GM20431 (cell line): ENCODE results near the gene TMCC2.
"Not testable (repeated sequence)": the region's sequence is repeated elsewhere in the genome, so short reads cannot be mapped to it uniquely, and the experiment has no call there.

ENCODE experiments used
- in situ Hi-C: fragments of 300-500 bp; cut with MseI, MboI; formaldehyde crosslinking; loops from one replicate; pipeline ENCODE4 v1.15.0; 2020; ENCODE audit warnings: low sequenced_read_pairs; ENCODE audit not compliant: unreplicated experiment

Gene TMCC2

DNA sequence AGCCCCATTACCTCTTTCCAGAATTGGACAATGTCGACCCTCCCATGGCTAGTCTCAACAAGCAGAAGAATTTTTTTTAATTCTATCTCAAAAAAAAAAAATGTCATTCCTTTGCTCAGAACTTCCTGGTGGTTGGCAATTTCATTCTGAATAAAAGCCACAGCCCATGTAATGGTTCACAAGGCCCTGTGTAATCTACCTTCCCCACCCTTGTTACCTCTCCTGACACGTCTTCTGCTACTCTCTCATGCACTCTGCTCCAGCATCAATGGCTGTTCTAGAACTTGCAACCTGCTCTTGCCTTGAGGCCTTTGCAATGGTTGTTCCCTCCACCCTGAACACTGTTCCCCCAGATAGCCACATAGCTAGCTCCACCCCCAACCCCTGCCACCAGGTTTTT is 68.4 kb downstream of the TMCC2 start:
- in situ Hi-C loops, result no loop called here

DNA sequence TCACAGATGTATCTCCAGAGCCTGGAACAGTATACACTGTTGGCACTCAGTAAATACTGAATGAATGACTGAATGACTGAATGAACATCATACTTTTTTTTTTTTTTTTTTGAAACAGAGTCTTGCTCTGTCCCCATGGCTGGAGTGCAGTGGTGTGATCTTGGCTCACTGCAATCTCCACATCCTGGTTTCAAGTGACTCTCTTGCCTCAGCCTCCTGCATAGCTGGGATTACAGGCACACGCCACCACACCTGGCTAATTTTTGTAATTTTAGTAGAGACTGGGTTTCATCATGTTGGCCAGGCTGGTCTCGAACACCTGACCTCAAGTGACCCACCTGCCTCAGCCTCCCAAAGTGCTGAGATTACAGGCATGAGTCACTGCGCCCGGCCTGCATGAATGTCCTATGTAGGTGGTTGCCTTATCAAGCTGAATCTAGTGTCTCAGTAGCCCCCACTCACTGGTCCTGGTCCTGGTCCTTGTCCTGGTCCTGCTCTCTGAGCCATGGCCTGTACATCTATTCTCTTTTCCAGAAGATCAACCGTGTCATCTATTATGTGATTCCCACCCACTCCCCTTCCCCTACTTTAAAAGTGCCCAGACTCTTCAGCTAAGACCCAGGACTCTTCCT is 69.9 kb downstream of the TMCC2 start:
- in situ Hi-C loops, result not testable (repeated sequence)

DNA sequence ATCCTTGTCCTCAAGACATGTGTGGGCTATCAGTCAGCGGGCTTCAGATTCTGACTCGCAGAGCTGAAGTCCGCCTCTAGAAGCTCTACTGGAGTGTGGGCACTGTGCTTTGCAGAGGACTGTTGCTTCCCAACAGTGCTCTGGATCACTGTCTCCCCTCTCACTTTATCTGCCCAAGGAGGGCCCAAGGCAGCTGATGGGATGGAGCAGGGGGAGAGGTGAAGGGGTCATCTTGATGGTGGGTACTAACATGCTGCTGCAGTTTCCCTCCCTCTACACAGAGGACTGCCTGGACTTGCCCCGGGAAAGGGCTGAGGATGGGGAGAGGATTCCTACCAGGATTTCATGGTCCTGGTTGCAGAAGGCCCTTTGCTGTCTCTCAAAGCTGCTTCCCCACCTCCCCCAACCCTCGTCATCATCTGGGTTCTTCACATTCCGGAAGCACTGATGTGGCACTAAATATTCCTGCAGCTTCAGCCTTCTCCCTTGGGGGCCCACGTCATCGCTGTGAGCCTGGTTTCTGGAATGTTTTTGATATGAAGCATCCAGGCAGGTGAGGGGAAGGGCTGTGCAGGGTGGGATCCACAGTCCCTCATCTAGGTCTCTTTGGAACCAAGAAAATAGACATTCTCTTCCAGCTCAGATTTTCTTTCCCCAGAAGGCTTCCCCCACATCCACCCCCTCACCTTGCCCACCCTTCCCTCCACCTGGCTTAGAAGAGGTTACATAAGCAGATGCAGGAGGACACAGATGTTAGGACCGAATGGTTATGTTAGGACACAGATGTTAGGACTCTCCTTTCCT is 70.6 kb downstream of the TMCC2 start:
- in situ Hi-C loops, result no loop called here

DNA sequence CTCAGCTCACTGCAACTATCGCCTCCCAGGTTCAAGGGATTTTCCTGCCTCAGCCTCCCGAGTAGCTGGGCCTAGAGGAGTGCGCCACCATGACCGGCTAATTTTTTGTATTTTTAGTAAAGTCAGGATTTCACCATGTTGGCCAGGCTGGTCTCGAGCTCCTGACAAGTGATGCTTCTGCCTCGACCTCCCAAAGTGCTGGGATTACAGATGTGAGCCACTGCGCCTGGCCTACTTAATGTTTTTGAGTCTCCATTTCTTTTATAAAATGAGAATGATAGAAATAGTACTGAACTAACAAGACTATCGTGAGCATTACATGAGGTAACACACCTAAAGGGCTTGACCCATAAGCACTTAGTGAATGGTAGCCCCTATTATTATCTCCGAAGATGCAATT is 72.4 kb downstream of the TMCC2 start:
- in situ Hi-C loops, result no loop called here

DNA sequence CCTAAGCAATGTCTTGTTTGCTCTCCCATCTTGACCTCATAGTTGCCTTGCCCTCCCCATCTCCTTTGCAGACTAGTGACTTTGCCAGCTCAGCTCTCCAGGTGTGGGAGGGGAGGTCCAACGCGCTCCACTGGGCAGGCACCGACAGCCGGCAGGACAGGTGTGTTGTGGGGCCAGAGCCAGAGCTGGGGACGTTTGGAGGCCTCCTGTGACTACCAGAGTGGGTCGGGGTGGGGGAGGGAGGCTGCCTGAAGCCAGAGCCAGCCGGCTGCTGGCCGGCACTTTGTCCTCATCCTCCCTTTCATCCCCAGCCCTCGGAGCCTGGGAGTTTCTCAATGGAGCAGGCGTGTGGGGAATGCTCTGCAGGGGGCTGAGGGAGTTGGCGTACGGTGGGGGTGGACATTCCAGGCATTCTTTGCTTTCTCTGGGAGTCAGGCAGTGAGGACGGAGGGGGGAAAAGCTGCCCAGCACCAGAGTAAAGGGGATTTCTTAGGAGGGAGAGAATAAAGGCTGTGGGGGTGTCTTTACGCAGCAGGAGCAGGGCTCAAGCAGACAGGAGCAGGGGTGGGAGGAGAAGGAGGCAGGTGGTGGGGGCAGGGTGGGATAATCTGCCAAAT is 73.6 kb downstream of the TMCC2 start:
- in situ Hi-C loops, result no loop called here

DNA sequence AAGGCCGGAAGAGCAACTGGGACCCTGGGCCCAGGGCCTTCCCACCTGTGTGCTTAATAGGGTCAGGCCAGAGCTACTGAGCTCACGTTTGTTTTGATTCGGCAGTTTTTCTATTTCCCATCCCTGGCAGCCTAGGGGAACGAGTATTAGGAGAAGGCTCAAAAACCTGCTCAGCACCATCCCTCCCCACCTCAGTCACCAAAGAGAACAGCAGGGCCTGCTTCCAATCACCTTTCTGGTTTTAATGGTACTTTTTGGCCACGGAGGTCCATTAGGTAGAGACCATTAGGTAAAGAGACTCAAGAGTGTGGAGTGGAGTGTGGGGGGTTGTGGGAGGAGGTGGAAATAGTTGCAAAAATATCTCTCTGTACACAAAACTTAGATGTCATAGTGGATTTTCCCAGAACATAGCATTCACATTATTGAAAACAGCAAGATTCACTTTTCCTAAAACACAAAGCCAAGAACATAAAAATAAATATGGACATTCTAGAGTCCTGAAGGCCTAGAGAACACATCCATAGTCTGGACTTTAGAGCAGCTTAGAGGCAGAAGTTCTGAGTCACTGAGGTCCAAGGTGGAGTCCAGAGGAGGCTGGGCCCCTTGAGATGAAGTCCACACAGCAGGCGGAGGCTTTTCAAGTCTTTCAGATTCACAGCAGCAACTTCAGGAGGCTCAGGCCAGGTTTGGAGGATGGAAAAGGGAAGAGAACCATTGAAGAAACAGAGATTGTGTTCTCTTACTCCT is 74.3 kb downstream of the TMCC2 start:
- in situ Hi-C loops, result no loop called here

DNA sequence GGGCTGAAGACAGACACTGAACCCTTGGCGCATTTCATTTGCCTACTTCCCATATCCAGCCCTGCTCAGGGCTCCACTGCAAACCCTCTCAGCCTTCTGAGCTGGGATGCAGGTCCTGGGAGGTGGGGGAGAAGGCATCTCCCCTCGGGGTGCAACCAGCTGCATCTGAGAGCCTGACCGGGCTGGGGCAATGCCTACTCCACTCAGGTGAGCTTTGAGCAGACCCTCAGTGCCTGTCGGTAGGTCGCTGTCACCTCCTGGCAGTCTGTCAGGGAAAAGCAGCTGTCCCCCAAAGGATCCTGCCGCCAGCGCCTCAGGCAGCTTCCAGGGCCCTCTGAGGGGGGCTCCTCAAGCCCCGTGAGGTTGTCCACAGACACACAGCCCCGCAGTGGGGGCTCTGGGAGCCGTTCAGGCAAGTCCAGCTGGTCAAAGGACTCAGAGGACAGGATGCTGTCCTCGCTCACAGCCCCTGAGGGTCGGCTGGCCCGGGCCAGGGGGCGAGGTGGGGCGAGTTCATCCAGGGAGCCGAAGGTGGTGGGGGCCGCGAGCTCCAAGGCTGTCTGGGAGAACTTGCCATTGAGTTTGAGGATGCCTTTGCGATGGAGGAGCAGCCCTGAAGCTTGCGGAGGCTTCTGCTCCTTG is 75.6 kb downstream of the TMCC2 start:
- in situ Hi-C loops, result no loop called here

DNA sequence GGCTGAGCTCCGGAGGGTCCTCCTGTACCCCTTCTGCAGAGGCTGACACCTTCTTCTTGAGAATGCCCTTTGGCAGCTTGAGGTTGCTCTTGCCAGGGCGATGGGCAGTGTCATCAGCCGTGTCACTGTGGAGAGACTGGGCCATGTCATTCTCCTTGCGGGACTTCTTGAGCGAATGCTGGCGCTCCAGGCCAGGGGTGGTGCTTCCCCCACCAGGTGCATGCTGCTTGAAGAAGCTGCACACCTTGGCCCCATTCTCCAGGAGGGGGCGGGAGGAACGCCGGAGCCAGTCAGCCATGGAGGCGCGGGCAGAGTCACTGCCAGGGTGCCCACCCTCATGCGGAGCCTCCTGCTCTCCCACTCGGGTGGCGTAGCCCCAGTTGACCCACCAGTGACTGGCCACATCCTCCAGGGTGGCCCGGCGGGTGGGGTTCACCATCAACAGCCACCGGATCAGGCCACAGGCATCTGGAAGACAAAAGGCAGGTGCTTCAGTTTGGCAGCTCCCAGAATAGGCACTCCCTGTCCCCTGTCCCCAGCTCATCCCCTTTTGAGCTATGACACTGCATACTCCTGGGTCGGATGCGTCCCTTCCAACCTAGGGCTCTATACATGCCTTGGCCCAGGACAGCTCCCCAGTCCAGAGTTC is 76.4 kb downstream of the TMCC2 start:
- in situ Hi-C loops, result no loop called here

DNA sequence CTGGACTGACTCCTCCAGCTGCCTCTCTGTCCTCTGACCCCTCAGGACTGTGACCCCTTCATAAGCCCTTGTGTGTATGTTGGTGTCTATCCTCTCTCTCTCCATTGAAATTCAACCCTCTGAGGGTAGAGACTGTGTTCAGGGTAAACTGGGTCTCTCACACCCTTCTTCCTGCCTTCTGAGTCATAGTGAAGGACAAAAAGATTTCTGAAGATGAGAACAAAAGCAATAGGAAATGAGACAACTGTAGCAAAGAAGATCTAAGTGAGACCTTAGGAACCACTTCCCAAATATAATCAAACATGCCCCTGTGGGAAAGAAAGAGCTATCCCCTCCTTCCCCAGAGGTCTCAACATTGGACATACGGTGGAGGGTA is 76.9 kb downstream of the TMCC2 start:
- in situ Hi-C loops, result no loop called here

DNA sequence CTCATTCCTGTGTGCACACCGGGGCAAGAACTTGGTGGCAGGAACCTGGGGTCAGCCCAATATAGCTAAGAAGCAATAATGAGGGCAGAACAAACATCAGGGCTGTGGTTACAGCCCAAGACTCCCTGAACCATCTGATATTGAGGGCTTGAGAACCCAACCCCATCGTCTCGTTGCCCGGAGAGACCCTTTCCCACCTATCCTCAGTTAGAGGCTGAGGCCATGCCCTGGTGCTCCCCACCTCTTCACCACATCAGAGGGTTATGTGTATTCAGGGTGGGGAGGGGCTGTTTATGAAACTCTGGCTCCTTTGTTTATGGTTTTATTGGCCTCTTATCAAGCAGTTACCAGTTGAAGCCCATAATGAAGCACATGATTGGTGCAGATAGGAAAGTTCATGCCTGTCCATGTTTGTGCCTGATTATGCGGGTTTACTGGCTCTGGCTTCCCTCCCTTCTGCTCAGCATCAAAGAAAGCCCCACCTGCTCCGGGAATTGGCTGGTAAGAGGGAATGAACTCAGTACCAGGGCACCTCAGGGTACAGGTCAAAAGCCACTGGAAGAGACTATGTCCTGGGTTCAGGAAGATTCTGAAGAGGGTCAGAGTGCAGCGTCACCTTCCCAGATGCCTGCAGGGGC is 79.3 kb downstream of the TMCC2 start:
- in situ Hi-C loops, result no loop called here

DNA sequence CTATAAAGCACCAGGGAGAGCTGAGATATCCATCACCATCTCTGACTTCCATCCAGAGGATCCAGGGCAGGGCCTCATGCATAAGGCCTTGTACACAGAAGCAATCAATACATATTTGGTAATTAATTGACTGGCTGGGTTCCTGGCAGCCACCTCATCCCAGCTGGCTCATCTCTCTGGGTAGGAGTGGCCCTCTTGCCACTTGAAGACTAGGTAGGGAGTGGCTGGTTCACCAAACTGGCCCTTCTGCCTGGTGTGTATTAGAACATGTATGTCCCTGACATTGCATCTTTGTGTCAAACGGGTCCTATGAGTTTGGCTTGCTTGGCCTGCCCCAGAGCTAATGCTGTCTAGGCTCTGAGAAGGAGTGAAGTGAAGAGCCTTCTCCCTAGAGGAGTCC is 82.0 kb downstream of the TMCC2 start:
- in situ Hi-C loops, result no loop called here

DNA sequence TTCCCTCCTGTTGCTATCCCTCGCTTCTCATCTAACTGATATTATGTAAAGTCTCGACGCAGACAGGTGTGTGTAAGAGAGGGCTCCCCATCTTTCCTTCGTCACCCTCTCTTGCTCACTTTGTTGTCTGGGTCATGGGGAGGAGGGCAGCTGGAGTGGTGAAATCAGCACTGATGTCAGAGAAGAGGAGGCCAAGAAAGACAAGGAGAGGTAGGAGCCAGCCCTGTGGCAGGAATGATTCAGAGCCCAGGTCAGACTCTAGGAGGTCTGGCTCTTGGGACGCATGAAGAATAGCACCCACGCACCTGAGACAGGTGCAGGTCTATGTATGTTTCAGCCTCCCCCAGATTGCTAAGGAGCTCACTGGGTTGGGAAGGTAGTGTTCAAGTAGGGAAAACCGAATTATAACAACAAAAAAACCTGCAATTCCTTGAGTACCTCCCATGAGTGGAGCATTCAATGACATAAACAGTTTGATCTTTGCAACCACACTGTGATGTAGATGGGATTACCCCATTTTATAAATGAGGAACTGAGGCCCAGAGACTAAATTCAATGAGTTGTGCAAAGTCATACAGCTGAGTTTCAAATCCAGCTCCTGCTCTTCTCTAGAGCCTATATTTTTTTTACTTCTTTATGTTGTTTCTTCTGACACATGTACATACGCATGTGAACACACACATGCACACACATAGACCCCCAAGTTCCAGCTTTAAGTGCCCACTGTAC is 83.4 kb downstream of the TMCC2 start:
- in situ Hi-C loops, result no loop called here

DNA sequence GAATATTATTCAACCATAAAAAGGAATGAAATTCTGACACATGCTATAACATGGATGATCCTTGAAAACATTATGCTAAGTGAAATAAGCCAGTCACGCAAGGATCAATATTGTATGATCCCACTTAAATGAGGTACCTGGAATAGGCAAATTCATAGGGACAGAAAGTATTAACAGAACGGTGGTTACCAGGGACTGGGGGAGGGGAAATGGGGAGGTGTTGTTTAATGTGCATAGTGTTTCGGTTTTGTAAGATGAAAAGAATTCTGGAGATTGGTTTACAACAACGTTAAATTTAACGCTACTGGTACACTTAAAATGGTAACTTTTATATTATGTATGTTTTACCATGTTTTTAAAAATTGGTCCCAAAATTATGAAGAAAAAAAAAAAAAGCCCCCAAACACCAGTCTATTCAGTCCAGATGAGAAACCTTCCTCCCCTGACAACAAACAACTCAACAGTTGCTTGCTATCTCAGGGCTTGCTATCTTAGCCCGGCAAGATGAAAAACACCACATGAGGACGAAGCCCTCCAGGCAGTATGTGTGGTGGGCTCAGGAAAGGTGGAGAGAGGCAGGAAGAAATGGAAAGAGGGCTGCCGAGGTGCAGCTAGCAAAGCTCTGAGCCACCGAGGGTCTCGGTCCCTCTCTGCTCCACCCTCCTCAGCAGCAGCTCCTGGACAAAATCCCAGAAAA is 85.3 kb downstream of the TMCC2 start:
- in situ Hi-C loops, result no loop called here

DNA sequence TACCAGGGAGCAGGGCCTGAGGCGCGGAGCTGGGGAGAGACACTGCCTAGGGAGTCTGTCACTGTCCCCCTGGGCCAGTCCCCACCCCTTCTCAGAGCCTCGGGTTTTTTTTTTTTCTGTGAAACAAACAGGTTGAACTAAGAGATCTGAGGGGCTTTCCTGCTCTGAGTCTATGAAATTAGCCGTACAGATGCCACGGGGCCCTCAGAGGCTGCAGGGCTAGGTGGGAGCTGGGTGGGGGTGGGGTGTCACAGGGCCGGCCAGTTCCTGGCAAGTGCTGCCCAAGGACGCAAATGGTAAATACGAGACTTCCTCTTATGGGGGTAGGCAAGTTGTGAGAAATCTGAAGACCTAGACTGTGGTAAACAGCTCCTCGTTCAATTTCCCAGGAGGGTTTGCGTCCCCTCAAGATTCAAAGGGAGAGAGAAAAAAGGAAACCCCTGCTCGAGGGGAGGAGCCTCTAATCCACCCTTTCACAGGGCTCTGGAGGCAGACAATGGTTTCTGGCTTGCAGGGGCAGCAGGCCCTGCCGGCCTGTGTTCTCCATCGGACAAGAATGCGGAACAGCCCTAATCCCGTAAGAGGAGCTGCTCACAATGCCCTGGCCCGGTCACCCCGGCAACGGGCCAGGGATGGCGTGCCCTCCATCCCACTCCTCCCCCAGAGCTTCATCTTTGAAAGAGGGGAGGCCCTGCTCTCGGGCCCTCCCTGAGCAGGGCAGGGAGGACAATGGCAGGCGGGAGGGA is 86.0 kb downstream of the TMCC2 start:
- in situ Hi-C loops, result no loop called here

DNA sequence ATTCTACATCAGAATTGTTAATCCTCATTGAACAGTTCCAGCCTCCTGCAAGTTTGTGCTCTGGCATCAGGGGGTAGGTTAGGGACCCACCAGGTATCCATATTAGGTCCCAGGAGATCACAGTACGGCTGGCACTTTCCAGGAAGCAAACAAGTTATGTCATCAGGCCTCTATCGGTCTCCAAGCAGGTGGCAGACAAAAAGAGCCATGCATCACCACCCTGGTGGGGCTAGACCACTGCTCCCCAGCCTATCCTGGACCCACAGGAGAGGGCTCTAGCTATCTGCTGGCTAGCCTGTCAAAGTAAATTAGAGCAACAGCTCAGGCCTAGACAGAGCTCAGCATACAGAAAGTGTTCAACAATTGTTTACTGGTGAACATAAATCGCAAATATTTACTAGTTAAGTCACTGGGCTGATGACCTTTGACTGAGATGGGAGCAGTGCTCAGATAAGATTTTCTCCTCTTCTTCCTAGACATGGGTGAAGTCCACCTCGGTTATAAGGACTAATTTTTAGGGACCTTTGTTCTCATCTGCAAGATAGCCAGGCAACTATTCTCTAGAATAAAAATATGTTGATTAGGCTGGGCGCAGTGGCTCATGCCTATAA is 87.4 kb downstream of the TMCC2 start:
- in situ Hi-C loops, result no loop called here

DNA sequence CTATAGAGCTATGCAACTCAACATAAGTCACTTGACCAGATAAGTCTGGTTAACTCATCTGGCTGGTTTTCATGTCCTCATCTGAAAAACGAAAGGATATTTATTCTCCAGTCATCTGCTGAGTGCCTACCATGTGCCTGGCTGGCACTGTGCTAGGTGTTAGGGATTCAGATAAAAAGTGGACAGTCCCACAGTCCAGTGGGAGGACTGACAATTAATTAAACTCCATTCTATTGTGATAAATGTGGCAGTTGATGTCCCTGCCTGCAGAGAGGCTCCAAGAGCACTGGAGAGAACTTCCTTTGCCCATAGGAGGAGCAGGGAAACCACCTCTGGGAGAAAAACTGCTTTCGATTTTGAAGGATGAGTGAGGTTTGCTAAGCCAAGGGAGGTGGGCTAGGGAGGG is 88.4 kb downstream of the TMCC2 start:
- in situ Hi-C loops, result no loop called here

DNA sequence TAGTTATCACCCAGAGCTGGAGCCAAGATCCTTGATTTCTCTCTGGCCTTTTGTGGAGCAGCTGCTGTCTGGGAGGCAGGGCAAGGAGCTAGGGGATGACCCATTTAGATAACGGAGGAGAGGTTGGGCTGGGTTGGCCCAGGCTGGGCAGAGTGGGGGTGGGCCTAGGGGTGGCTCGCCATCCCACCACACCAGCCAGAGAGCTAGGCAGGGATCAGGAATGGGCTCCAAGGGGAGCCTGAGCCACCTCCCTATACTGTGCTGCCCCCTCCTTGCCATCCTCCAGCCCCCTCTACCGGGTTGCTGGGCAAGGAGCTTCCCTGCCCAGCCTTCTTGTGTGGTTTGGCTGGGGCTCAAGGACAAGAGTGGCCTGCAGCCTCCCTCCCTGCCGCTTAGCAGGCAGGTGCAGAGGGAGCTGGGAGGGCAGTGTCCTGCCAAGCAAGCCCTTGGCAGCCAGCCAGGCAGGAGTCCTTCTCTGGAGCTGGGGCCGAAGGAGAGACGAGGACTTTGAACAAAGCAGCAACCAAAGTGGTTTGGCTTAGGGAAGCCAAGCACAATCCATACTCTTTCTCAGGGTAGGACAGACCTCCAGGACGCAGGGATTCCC is 89.7 kb downstream of the TMCC2 start:
- in situ Hi-C loops, result no loop called here
